ENCODE data around the gene NLGN1.

DNA sequence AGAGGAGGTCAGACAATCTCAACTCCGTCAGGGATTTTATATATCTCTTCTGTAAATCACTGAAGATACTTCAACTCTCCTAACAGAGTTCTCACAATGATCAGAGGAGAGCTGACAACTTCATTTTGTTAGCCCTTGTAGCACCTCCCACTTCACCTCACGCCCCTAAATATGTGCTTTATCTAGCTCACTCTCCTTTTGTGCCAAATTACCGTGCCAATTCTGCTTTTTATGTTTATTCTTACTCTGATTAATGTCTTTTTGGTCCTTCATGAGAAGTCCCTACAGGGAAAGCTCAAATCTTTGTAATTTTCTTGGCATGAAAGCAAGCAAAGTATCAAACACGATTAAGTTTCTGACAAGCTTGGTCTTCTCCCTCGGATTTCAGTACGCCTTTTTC, 825.5 kb downstream of the NLGN1 start:
- TF ChIP-seq, protein P1, sequence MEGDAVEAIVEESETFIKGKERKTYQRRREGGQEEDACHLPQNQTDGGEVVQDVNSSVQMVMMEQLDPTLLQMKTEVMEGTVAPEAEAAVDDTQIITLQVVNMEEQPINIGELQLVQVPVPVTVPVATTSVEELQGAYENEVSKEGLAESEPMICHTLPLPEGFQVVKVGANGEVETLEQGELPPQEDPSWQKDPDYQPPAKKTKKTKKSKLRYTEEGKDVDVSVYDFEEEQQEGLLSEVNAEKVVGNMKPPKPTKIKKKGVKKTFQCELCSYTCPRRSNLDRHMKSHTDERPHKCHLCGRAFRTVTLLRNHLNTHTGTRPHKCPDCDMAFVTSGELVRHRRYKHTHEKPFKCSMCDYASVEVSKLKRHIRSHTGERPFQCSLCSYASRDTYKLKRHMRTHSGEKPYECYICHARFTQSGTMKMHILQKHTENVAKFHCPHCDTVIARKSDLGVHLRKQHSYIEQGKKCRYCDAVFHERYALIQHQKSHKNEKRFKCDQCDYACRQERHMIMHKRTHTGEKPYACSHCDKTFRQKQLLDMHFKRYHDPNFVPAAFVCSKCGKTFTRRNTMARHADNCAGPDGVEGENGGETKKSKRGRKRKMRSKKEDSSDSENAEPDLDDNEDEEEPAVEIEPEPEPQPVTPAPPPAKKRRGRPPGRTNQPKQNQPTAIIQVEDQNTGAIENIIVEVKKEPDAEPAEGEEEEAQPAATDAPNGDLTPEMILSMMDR (IDR thresholded peaks at IDR 0.05): no peak
- no peak for TF ChIP-seq POLR2A (IDR thresholded peaks at IDR 0.05)
